NCI-H1436 treated with DMSO at 0.1 percent for 48 hours (cell line): ENCODE data around the gene GNAT1.

Experiments used
- DNase-seq: peaks from one replicate; lab custom pipeline; 2025; lab: John Stamatoyannopoulos, UW

The GNAT1 gene

GRCh38 chr3:50163572-50164455 is 27.6 kb upstream of the GNAT1 start:
- DNase-seq, result no peak

- no peak for DNase-seq
Observed at GRCh38 chr3:50164481-50164880, 26.9 kb upstream of the GNAT1 start.

- no peak for DNase-seq
Observed at GRCh38 chr3:50164984-50165909, 26.2 kb upstream of the GNAT1 start.

GRCh38 chr3:50165910-50166538 is 25.4 kb upstream of the GNAT1 start:
- no peak for DNase-seq

GRCh38 chr3:50166620-50167019 is 24.8 kb upstream of the GNAT1 start:
- no peak for DNase-seq

GRCh38 chr3:50167069-50167840 is 24.2 kb upstream of the GNAT1 start:
- DNase-seq, result no peak

GRCh38 chr3:50167841-50168209 is 23.6 kb upstream of the GNAT1 start:
- no peak for DNase-seq

GRCh38 chr3:50168388-50168787 is 23.0 kb upstream of the GNAT1 start:
- no peak for DNase-seq

- DNase-seq, result no peak
Observed at GRCh38 chr3:50168791-50169190, 22.6 kb upstream of the GNAT1 start.

- no peak for DNase-seq
Observed at GRCh38 chr3:50169232-50169832, 22.1 kb upstream of the GNAT1 start.

- no peak for DNase-seq
Observed at GRCh38 chr3:50169858-50170257, 21.6 kb upstream of the GNAT1 start.

- DNase-seq, result no peak
Observed at GRCh38 chr3:50170689-50171088, 20.7 kb upstream of the GNAT1 start.

GRCh38 chr3:50171540-50172301 is 19.7 kb upstream of the GNAT1 start:
- no peak for DNase-seq

- no peak for DNase-seq
Observed at GRCh38 chr3:50172626-50173220, 18.7 kb upstream of the GNAT1 start.

- no peak for DNase-seq
Observed at GRCh38 chr3:50173685-50174516, 17.5 kb upstream of the GNAT1 start.

GRCh38 chr3:50174517-50174895 is 16.9 kb upstream of the GNAT1 start:
- no peak for DNase-seq

- no peak for DNase-seq
Observed at GRCh38 chr3:50174947-50175524, 16.4 kb upstream of the GNAT1 start.

- DNase-seq, result no peak
Observed at GRCh38 chr3:50177346-50177745, 14.1 kb upstream of the GNAT1 start.

- no peak for DNase-seq
Observed at GRCh38 chr3:50179710-50180109, 11.7 kb upstream of the GNAT1 start.
